ENCODE measurements around the gene MAST4. TPM values are rescaled to one million over a fixed set of nuclear protein-coding genes. Genes with fewer than 3 reads are reported as not detected.
"Not testable (repeated sequence)": the region's sequence is repeated elsewhere in the genome, so short reads cannot be mapped to it uniquely, and the experiment has no call there.

MAST4 gene
- total RNA-seq, 1 experiment from 2014 or later, result 11.8 TPM

- no peak for DNase-seq
- Histone ChIP-seq H3K27me3 (ENCODE audit: low read length) (peaks cover 3% of the 10 kb centered on the region; the same call in 1 of the 2 replicates), H2AFZ (ENCODE audit: low read length) (no peak overlapping the region)
Observed at GRCh38 chr5:66820630-66821207, 224.5 kb downstream of the MAST4 start.

DNA sequence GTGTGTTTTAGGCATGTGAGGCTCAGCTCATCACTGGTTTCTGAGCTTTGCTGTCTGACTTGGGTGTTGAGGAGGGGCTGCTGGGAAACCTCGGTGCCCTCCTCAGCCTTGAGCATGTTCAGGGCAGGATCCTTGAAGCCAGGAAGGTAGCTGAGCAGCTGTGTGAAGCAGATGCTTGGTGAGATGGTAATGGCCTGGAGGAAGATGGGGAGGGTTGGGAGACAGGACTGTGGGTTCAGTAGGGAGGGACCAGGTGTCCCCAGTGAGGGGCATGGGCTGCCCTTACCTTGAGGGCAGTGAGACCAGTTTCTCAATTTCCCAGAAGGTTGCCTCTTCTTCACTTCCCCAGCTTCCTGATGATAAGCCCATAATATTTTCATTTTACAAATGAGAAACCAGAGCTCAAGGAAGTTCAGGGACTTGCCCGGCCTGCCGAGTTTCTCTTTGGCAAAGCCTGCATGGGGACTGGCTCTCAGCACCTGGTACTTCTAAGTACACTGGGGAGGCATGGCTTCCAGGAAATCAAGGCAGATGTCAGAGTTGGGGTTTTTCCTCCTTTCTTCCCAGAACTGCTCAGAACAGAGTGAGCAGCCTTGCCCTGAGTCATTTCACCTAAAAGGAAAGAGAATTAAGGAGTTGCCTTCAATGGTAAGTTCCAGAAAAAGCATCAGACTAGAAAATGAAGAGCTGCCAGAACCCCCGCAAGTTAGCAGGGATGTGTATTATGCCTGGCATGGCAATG lies 225.7 kb downstream of the MAST4 start:
- no peak overlapping the region for H3K4me2 ChIP-seq (ENCODE audit: low read depth, low read length, poor library complexity, severe bottlenecking)
- no peak for DNase-seq
- no peaks in the 10 kb centered on the region for H4K20me1 ChIP-seq (ENCODE audit: insufficient read depth, low read depth, low read length)
- H3K9me2 ChIP-seq (replicated peaks; ENCODE audit: insufficient read depth, low read length), result no peaks in the 10 kb centered on the region
- peaks cover 3% of the 10 kb centered on the region; the same call in 1 of the 2 replicates for H3K27me3 ChIP-seq (ENCODE audit: low read length)
- peaks cover 6% of the 10 kb centered on the region for H3K4me1 ChIP-seq (ENCODE audit: low read length)
- H3K79me2 ChIP-seq (ENCODE audit: low read length), result no peaks in the 10 kb centered on the region
- no peak overlapping the region for H3K9ac ChIP-seq (ENCODE audit: low read length)
- no peak overlapping the region for H3K4me3 ChIP-seq (ENCODE audit: low read length)
- no peak overlapping the region; the same call in 1 of the 2 replicates for H2AFZ ChIP-seq (ENCODE audit: low read length)
- H3K27ac ChIP-seq (ENCODE audit: low read length), result no peak overlapping the region
- H3K9me3 ChIP-seq (ENCODE audit: low read length), result no peaks in the 10 kb centered on the region
- no peaks in the 10 kb centered on the region for H3K36me3 ChIP-seq (ENCODE audit: insufficient read depth, low read length)

More at GRCh38 chr5:66820630-66821207, 224.5 kb downstream of the MAST4 start:
- H3K79me2 ChIP-seq (ENCODE audit: low read length), result no peaks in the 10 kb centered on the region
- no peak overlapping the region for H3K9ac ChIP-seq (ENCODE audit: low read length)
- no peaks in the 10 kb centered on the region for H4K20me1 ChIP-seq (ENCODE audit: insufficient read depth, low read depth, low read length)
- no peak overlapping the region for H3K4me3 ChIP-seq (ENCODE audit: low read length)
- no peak overlapping the region for H3K27ac ChIP-seq (ENCODE audit: low read length)
- H3K4me1 ChIP-seq (ENCODE audit: low read length), result peaks cover 6% of the 10 kb centered on the region
- no peak overlapping the region for H3K4me2 ChIP-seq (ENCODE audit: low read depth, low read length, poor library complexity, severe bottlenecking)
- no peaks in the 10 kb centered on the region for H3K36me3 ChIP-seq (ENCODE audit: insufficient read depth, low read length)
- H3K9me2 ChIP-seq (replicated peaks; ENCODE audit: insufficient read depth, low read length), result no peaks in the 10 kb centered on the region
- H3K9me3 ChIP-seq (ENCODE audit: low read length), result no peaks in the 10 kb centered on the region

- not testable (repeated sequence) for H3K9ac ChIP-seq (ENCODE audit: low read length); DNase-seq; H3K9me2 ChIP-seq (replicated peaks; ENCODE audit: insufficient read depth, low read length); H3K27ac ChIP-seq (ENCODE audit: low read length); H3K36me3 ChIP-seq (ENCODE audit: insufficient read depth, low read length); H3K79me2 ChIP-seq (ENCODE audit: low read length); H3K27me3 ChIP-seq (ENCODE audit: low read length); H3K4me3 ChIP-seq (ENCODE audit: low read length); H3K9me3 ChIP-seq (ENCODE audit: low read length); H3K4me2 ChIP-seq (ENCODE audit: low read depth, low read length, poor library complexity, severe bottlenecking); H4K20me1 ChIP-seq (ENCODE audit: insufficient read depth, low read depth, low read length); H3K4me1 ChIP-seq (ENCODE audit: low read length); H2AFZ ChIP-seq (ENCODE audit: low read length)
Observed at GRCh38 chr5:66822906-66823305, 226.7 kb downstream of the MAST4 start.

- Histone ChIP-seq H3K4me2 (ENCODE audit: low read depth, low read length, poor library complexity, severe bottlenecking) (no peak overlapping the region), H3K36me3 (ENCODE audit: insufficient read depth, low read length) (no peaks in the 10 kb centered on the region), H3K4me3 (ENCODE audit: low read length) (no peak overlapping the region), H4K20me1 (ENCODE audit: insufficient read depth, low read depth, low read length) (no peaks in the 10 kb centered on the region), H3K9me2 (replicated peaks; ENCODE audit: insufficient read depth, low read length) (no peaks in the 10 kb centered on the region), H3K27me3 (ENCODE audit: low read length) (no peaks in the 10 kb centered on the region), H3K9ac (ENCODE audit: low read length) (no peak overlapping the region), H2AFZ (ENCODE audit: low read length) (no peak overlapping the region), H3K9me3 (ENCODE audit: low read length) (no peaks in the 10 kb centered on the region), H3K4me1 (ENCODE audit: low read length) (peaks cover 23% of the 10 kb centered on the region), H3K79me2 (ENCODE audit: low read length) (no peaks in the 10 kb centered on the region), H3K27ac (ENCODE audit: low read length) (no peak overlapping the region)
- no peak for DNase-seq
Observed at GRCh38 chr5:66824476-66824875, 228.3 kb downstream of the MAST4 start.

DNA sequence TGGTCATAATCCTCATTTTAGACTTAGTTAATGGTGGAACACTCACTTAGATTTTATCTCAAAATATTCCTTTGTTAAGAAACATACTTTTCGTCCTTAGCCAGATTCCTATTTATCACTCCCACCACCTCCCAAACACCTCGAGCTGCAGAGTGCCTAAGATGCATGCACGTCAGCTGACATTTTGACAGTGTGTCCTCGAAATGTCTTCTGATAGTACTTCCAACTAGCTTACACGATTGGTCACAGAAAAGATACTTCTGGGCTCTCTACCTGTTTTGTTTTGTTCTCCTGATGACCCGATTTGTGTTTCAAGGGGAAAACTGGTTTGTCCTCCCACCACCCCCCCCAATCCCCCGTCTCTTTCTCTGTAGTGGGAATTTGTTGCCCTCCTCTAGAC lies 230.1 kb downstream of the MAST4 start:
- Histone ChIP-seq H3K79me2 (ENCODE audit: low read length) (no peaks in the 10 kb centered on the region), H2AFZ (ENCODE audit: low read length) (no peak overlapping the region), H3K4me1 (ENCODE audit: low read length) (peaks cover 28% of the 10 kb centered on the region), H3K4me2 (ENCODE audit: low read depth, low read length, poor library complexity, severe bottlenecking) (no peak overlapping the region), H3K27ac (ENCODE audit: low read length) (no peak overlapping the region), H3K9me3 (ENCODE audit: low read length) (no peaks in the 10 kb centered on the region), H3K9me2 (replicated peaks; ENCODE audit: insufficient read depth, low read length) (no peaks in the 10 kb centered on the region), H3K9ac (ENCODE audit: low read length) (no peak overlapping the region), H3K36me3 (ENCODE audit: insufficient read depth, low read length) (no peaks in the 10 kb centered on the region), H3K27me3 (ENCODE audit: low read length) (no peaks in the 10 kb centered on the region), H3K4me3 (ENCODE audit: low read length) (no peak overlapping the region), H4K20me1 (ENCODE audit: insufficient read depth, low read depth, low read length) (no peaks in the 10 kb centered on the region)
- DNase-seq, result no peak

DNA sequence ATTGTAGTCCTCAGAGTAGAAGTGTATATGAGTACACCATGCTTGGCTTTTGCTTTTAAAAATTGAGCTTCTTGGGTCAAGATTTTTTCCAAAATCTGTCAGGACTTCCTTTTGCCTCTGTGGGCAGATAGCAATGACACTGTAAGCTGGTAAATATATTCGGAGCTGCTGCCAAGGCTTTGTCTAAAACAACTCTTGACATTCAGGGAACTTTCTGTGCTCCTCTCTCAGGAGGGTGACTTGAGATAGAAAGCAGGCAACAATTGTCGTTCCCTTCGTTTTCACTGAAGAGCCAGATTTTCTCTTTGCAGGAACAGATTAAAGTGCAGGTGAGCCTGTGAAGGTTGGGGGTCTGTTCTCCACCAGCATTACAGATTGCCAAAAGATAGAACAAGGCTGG lies 230.5 kb downstream of the MAST4 start:
- Histone ChIP-seq H3K36me3 (ENCODE audit: insufficient read depth, low read length) (no peaks in the 10 kb centered on the region), H3K4me3 (ENCODE audit: low read length) (no peak overlapping the region), H2AFZ (ENCODE audit: low read length) (no peak overlapping the region), H3K4me2 (ENCODE audit: low read depth, low read length, poor library complexity, severe bottlenecking) (no peak overlapping the region), H3K9me3 (ENCODE audit: low read length) (no peaks in the 10 kb centered on the region), H3K27me3 (ENCODE audit: low read length) (no peaks in the 10 kb centered on the region), H4K20me1 (ENCODE audit: insufficient read depth, low read depth, low read length) (no peaks in the 10 kb centered on the region), H3K4me1 (ENCODE audit: low read length) (peaks cover 28% of the 10 kb centered on the region), H3K79me2 (ENCODE audit: low read length) (no peaks in the 10 kb centered on the region), H3K27ac (ENCODE audit: low read length) (no peak overlapping the region), H3K9ac (ENCODE audit: low read length) (no peak overlapping the region), H3K9me2 (replicated peaks; ENCODE audit: insufficient read depth, low read length) (no peaks in the 10 kb centered on the region)
- DNase-seq, result no peak

DNA sequence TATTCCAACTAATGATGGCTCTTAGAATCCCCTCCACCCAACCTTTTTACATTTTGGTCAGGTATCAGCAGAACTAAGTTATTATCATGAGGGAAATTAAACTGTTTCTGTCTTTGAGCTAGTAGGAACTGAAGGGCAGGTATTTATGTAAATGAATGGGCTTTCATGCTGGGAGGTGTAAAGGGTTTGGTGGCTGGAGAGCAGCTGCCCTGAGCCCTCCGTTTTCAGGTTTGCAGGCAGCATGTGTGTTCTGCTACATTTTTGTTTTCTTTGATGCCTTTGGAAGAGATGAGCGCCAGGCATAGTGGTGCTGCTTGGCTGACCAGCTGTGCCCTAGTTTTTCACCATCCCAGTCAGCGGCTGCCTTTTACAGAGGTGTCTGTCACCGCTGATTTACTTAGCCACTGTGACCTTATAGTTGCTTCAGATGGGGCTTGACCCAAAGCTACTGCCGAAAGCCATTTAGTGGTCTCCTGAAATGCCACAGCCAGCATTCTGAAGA lies 231.9 kb downstream of the MAST4 start:
- H3K9ac ChIP-seq (ENCODE audit: low read length), result peak overlapping the region; percentile 49
- H3K79me2 ChIP-seq (ENCODE audit: low read length), result no peaks in the 10 kb centered on the region
- H3K4me3 ChIP-seq (ENCODE audit: low read length), result peak overlapping the region; percentile 59
- DNase-seq, result no peak
- peak overlapping the region; percentile 77 for H3K4me2 ChIP-seq (ENCODE audit: low read depth, low read length, poor library complexity, severe bottlenecking)
- peaks cover 22% of the 10 kb centered on the region for H3K4me1 ChIP-seq (ENCODE audit: low read length)
- H4K20me1 ChIP-seq (ENCODE audit: insufficient read depth, low read depth, low read length), result no peaks in the 10 kb centered on the region
- H3K27me3 ChIP-seq (ENCODE audit: low read length), result no peaks in the 10 kb centered on the region
- H2AFZ ChIP-seq (ENCODE audit: low read length), result peak overlapping the region; percentile 71; the same call in 1 of the 2 replicates
- H3K36me3 ChIP-seq (ENCODE audit: insufficient read depth, low read length), result no peaks in the 10 kb centered on the region
- H3K9me3 ChIP-seq (ENCODE audit: low read length), result no peaks in the 10 kb centered on the region
- H3K27ac ChIP-seq (ENCODE audit: low read length), result no peak overlapping the region
- no peaks in the 10 kb centered on the region for H3K9me2 ChIP-seq (replicated peaks; ENCODE audit: insufficient read depth, low read length)

DNA sequence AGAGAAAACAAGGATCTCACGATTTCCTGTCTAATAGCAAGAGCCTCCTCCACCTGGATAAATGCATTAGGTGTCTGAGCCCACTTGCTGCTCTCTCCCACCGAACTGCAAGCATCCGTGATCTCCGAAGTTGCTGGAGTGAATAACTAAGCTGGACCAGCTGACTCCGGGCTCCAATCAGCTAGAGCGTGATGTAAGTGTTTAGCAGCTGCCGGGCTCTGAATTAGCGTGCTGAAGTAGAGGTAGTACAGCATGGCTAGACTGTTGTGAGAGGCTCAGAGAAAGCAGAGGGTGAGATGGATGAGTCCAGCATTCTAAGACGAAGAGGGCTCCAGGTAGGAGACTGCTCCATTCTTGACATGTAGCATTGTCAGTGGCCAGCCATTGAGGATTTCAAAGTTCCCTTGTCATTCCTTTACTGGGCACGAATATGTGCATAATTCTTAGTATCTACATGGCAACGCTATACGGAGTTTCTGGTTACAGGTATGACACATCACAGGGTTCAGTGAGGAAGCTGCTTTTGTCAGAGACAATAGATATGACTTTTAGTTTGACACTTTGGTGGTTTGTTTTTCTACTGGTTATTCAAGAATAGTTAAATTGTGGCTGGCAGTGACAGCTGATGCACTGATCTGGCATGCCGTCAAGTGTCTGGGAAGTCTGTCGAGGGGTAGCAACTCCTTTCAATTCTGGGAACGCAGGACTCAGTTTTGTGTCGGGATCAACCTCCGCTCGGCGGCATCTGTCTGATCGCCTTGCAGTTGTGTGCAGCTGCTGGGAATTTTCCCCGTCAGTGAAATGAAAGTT lies 232.6 kb downstream of the MAST4 start:
- Histone ChIP-seq H3K36me3 (ENCODE audit: insufficient read depth, low read length) (no peaks in the 10 kb centered on the region), H3K9me3 (ENCODE audit: low read length) (no peaks in the 10 kb centered on the region), H3K9me2 (replicated peaks; ENCODE audit: insufficient read depth, low read length) (no peaks in the 10 kb centered on the region), H4K20me1 (ENCODE audit: insufficient read depth, low read depth, low read length) (no peaks in the 10 kb centered on the region), H3K9ac (ENCODE audit: low read length) (peak overlapping the region; percentile 49), H3K4me2 (ENCODE audit: low read depth, low read length, poor library complexity, severe bottlenecking) (peak overlapping the region; percentile 77), H3K27ac (ENCODE audit: low read length) (no peak overlapping the region), H3K4me3 (ENCODE audit: low read length) (peak overlapping the region; percentile 59), H3K79me2 (ENCODE audit: low read length) (no peaks in the 10 kb centered on the region), H3K27me3 (ENCODE audit: low read length) (no peaks in the 10 kb centered on the region), H3K4me1 (ENCODE audit: low read length) (peaks cover 22% of the 10 kb centered on the region), H2AFZ (ENCODE audit: low read length) (peak overlapping the region; percentile 71)
- DNase-seq, result peak; percentile 81

Measured in Karpas-422 (cell line).